ENCODE results near the gene ERI3.

Gene ERI3, protein sequence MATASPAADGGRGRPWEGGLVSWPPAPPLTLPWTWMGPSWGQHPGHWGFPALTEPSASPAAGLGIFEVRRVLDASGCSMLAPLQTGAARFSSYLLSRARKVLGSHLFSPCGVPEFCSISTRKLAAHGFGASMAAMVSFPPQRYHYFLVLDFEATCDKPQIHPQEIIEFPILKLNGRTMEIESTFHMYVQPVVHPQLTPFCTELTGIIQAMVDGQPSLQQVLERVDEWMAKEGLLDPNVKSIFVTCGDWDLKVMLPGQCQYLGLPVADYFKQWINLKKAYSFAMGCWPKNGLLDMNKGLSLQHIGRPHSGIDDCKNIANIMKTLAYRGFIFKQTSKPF

DNA sequence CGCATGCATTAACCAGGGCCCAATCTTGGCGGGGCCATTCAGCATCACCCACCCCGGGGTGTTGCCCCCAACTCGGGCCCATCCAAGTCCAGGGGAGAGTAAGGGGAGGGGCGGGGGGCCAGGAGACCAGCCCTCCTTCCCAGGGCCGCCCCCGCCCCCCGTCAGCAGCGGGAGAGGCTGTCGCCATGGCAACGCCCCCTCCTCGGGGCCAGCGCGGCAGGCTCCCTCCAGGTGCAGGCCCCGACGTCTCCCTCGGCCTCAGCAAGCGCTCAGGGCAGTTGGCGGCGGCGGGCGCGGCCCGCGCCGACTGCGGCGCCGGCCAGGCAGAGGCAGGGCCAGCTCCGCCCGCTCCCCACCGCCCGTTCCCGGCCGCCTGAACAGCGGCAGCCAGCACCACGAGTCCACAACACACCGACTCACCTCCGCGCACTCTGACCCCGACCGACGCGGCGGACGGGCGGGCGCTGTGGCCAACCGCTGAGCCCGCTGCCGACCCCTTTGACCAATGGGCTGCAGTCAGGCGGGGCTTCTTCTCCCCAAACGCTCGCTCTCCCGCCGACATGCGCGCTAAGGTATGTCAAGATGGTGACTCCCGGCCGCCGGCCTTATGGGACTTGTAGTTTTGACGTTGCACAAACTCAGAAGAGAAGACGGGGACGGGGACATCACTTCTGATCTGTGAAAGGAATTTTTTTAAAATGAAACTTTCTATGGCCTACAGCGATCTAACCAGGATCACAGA, at the start of gene ERI3:
ERI3 (minus strand) TSS at position 418 of the 742 bp plus-strand sequence; CDS start at position 187, 231 bp downstream.
- no peaks in the 10 kb centered on the region for H3K9me3 Mint-ChIP-seq (ENCODE audit: low read depth)

GRCh38 chr1:44401256-44402228, 46.5 kb upstream of the ERI3 start:
- peaks cover 44% of the 10 kb centered on the region for H3K27me3 Mint-ChIP-seq
- no peak overlapping the region for H3K4me3 Mint-ChIP-seq
- H3K36me3 Mint-ChIP-seq = no peaks in the 10 kb centered on the region

More for the DNA sequence above, at the start of gene ERI3:
- Mint-ChIP-seq H3K4me1 (ENCODE audit: low read depth) (peaks cover 40% of the 10 kb centered on the region), H3K27ac (peak within 1 kb of the TSS; percentile 90), H3K27me3 (no peaks in the 10 kb centered on the region), H3K4me3 (peak within 1 kb of the TSS; percentile 96), H3K36me3 (peaks cover 2% of the 10 kb centered on the region)

DNA sequence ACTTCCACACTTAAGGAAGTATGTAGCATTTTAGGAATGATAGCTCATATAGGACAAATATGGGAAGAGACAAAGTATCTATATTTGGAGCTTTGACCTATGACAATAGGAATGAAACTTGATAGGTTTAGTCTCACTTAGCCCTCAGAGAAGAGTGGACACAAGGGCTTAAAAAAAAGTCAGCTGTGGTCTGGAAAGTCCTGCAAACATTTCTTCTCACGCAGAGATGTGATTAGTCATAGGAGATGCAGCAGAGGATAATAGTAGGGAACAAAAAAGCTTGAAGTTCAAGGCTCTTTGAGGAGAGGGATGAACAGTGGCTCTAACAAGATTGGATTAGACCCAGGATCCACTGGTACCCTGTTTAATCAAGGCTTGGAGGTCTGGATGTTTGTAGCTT, 35.2 kb upstream of the ERI3 start:
- no peaks in the 10 kb centered on the region for H3K9me3 Mint-ChIP-seq (ENCODE audit: low read depth)
- H3K4me3 Mint-ChIP-seq = no peak overlapping the region
- H3K4me1 Mint-ChIP-seq (ENCODE audit: low read depth) = no peaks in the 10 kb centered on the region
- H3K36me3 Mint-ChIP-seq = no peaks in the 10 kb centered on the region
- H3K27ac Mint-ChIP-seq = no peak overlapping the region
- H3K27me3 Mint-ChIP-seq = peaks cover 15% of the 10 kb centered on the region

More at GRCh38 chr1:44401256-44402228, 46.5 kb upstream of the ERI3 start:
- Mint-ChIP-seq H3K4me1 (ENCODE audit: low read depth) (peaks cover 16% of the 10 kb centered on the region), H3K9me3 (ENCODE audit: low read depth) (no peaks in the 10 kb centered on the region), H3K27ac (no peak overlapping the region)

DNA sequence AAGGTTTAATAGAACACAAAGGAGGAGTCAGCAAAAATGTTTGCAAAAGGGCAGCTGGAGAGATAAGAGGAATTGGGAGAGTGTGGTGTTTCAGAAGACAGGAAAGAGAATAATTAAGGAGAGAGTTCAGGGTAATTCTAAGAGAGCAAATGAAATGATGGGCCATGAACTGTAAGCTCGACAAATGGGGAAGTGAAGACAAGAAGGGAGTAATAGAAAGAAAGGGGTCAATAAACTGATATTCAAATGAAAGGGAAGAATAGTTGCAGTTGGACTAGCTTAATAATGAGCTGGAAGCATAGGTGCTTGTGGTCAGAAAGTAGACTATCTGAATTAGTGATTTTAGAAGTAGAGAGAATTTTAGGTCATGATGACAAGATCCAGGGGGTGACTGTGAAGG, 34.4 kb upstream of the ERI3 start:
- H3K4me1 Mint-ChIP-seq (ENCODE audit: low read depth) = no peaks in the 10 kb centered on the region
- H3K27ac Mint-ChIP-seq = no peak overlapping the region
- no peaks in the 10 kb centered on the region for H3K9me3 Mint-ChIP-seq (ENCODE audit: low read depth)
- H3K27me3 Mint-ChIP-seq = peaks cover 12% of the 10 kb centered on the region
- no peaks in the 10 kb centered on the region for H3K36me3 Mint-ChIP-seq
- no peak overlapping the region for H3K4me3 Mint-ChIP-seq

GRCh38 chr1:44388551-44388950, 33.5 kb upstream of the ERI3 start:
- H3K4me1 Mint-ChIP-seq (ENCODE audit: low read depth) = no peaks in the 10 kb centered on the region
- no peak overlapping the region for H3K27ac Mint-ChIP-seq
- no peaks in the 10 kb centered on the region for H3K9me3 Mint-ChIP-seq (ENCODE audit: low read depth)
- H3K27me3 Mint-ChIP-seq = peaks cover 9% of the 10 kb centered on the region
- no peak overlapping the region for H3K4me3 Mint-ChIP-seq
- no peaks in the 10 kb centered on the region for H3K36me3 Mint-ChIP-seq

GRCh38 chr1:44380666-44381177, 25.7 kb upstream of the ERI3 start:
- Mint-ChIP-seq H3K27ac (no peak overlapping the region), H3K9me3 (ENCODE audit: low read depth) (no peaks in the 10 kb centered on the region), H3K36me3 (no peaks in the 10 kb centered on the region), H3K4me1 (ENCODE audit: low read depth) (no peaks in the 10 kb centered on the region), H3K27me3 (no peaks in the 10 kb centered on the region), H3K4me3 (no peak overlapping the region)

DNA sequence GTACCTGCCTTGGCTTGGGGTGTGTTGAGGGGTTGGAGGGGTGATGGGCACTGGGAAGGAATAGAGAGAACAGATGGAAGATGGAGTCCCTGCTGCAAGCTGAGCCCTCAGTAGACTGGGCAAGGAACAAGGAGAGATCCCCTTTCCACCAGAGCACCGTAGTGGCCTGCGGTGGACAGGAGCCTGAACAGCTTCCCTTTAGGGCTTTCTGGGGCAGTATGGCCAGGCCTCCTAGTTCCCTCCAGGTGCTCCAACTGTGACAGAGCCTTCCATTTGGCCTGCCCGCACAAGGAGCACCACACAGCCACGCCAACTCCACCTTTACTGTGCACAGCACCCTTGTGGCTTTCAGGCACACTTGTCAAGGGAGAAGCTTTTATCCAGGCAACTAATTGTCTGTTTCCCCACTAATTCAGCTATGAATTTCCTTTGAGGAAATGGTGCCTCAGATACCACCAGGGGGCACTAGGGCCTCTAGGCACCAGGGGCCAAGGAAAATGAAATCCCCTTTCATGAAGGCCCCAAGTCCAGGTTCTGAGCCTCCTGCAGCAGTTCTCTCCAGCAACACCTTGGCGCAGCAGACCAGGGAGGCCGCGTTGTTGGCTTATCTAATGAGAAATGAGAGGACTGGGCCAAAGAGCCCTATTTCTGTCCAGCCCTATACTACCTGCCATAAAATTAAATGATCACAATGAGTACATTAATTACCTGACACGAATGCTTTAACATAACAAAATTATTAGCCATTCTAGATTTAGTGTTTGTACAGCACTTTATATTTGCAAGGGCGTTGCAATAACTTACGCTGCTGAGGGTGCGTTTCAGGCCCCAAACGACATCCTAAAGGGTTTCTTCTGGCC, 23.1 kb upstream of the ERI3 start:
- Mint-ChIP-seq H3K9me3 (ENCODE audit: low read depth) (no peaks in the 10 kb centered on the region), H3K36me3 (no peaks in the 10 kb centered on the region), H3K4me1 (ENCODE audit: low read depth) (no peaks in the 10 kb centered on the region), H3K27ac (no peak overlapping the region), H3K27me3 (no peaks in the 10 kb centered on the region), H3K4me3 (no peak overlapping the region)

- no peak overlapping the region for H3K4me3 Mint-ChIP-seq
These were observed 20.5 kb upstream of the ERI3 start for GRCh38 chr1:44375547-44375946.

DNA sequence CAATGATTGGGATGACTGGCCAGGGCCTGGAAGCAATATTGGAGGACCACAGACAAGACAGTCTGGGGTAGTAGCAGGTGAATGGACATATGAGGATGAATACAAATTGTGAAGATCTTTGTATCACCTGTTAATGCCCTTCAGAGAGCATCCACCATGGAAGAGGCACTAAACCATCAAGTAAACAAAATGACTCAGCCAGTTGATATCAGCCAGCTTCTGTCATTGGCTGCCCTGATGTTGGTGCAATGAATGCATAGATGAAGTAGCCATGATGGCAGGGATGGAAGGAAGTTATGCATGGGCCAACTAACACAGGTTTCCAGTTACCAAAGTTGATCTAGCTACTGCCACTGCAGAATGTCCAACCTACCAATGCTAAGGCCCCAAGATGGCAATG, 16.1 kb upstream of the ERI3 start:
- Mint-ChIP-seq H3K4me3 (no peak overlapping the region), H3K36me3 (no peaks in the 10 kb centered on the region), H3K27ac (no peak overlapping the region), H3K4me1 (ENCODE audit: low read depth) (no peaks in the 10 kb centered on the region), H3K9me3 (ENCODE audit: low read depth) (no peaks in the 10 kb centered on the region), H3K27me3 (peaks cover 2% of the 10 kb centered on the region)

More at GRCh38 chr1:44375547-44375946, 20.5 kb upstream of the ERI3 start:
- Mint-ChIP-seq H3K36me3 (no peaks in the 10 kb centered on the region), H3K4me1 (ENCODE audit: low read depth) (no peaks in the 10 kb centered on the region), H3K9me3 (ENCODE audit: low read depth) (no peaks in the 10 kb centered on the region), H3K27me3 (no peaks in the 10 kb centered on the region), H3K27ac (no peak overlapping the region)

DNA sequence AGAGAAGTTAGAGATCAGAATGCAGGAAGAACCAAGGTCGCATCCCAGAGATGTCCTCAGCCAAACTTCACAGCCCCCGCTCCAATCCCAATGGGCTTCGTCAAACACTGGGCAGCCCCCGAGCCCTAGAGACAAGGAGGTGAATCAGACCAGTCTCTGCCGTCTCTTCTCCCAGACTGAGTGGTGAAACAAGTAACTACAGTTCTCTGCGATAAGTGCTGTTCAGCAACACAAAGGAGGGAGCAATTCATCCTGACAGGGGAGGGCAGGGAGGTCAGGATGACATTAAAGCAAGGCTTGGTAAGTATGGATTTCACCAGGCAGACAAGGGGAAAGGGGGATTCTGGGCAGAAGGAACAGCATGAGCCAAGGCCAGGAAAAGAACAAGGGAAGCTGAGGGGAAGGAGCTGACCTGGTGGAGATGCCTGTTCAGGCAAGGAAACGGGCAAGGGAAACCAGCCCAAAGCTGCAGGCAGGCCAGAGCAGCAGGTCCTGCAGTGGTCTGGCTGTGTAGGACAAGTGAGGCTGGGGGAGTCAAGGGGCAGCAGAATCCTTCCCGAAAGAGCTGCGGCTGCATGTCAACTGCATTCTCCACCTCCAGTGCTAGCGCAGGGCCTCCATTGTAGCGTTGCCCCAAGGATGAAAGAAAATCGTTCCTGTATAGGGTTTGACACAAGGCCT, 13.6 kb upstream of the ERI3 start:
- Mint-ChIP-seq H3K27ac (no peak overlapping the region), H3K9me3 (ENCODE audit: low read depth) (no peaks in the 10 kb centered on the region), H3K4me3 (no peak overlapping the region)

GRCh38 chr1:44367944-44368343, 12.9 kb upstream of the ERI3 start:
- Mint-ChIP-seq H3K4me1 (ENCODE audit: low read depth) (no peaks in the 10 kb centered on the region), H3K4me3 (no peak overlapping the region), H3K27ac (no peak overlapping the region), H3K36me3 (no peaks in the 10 kb centered on the region), H3K9me3 (ENCODE audit: low read depth) (no peaks in the 10 kb centered on the region), H3K27me3 (peaks cover 2% of the 10 kb centered on the region)

More for the DNA sequence above, 13.6 kb upstream of the ERI3 start:
- H3K27me3 Mint-ChIP-seq = peaks cover 2% of the 10 kb centered on the region
- H3K4me1 Mint-ChIP-seq (ENCODE audit: low read depth) = no peaks in the 10 kb centered on the region
- H3K36me3 Mint-ChIP-seq = no peaks in the 10 kb centered on the region

DNA sequence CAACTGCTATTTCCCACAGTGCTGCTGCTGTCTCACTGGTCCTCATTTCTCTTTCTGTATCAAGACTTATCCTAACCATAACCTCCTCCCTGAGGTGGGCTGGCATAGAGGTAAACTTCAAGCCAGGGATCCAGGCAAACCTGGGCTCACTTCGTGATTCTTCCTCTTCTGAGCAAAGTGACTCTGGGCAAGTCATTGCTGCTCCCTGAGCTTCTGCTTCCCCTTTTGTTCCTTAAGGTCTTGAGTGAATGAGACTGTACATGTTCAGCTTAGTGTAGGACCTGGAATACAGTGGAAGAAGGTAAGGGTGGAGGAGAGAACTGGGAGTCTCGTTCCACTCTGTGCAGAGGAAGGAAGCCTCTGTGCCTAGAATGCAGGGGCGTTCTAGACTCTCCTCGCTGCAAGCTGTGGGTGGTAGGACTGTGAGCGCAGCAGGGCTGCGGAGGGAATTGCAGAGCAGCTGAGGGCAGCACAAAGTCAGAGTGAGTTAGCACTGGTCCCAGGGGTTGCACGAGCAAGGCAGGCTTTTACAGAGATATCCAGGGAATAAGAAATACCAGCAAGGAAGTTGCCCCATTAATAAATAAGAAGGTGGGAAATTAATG, 11.4 kb upstream of the ERI3 start:
- H3K4me1 Mint-ChIP-seq (ENCODE audit: low read depth) = no peaks in the 10 kb centered on the region
- no peak overlapping the region for H3K27ac Mint-ChIP-seq
- no peak overlapping the region for H3K4me3 Mint-ChIP-seq
- no peaks in the 10 kb centered on the region for H3K9me3 Mint-ChIP-seq (ENCODE audit: low read depth)
- H3K36me3 Mint-ChIP-seq = no peaks in the 10 kb centered on the region
- peaks cover 2% of the 10 kb centered on the region for H3K27me3 Mint-ChIP-seq

DNA sequence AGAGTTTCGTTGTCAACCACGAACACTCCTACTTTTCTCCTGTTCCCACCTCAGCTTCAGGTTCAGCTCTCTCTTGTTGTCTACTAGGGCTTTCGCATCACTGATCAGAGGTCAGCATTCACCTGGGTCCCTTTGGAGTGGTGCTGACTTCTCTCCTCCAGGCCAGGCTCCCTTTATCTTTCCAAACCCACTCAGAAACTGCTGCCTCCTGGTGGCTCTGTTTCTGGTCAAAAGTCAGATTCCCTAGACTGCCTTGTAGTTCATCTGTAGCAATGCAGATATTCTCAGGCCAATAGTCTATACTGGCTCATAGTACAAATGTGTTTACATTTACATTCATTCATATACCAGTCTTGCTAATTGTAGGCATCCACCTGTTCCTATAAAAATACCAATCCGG, 6.4 kb upstream of the ERI3 start:
- Mint-ChIP-seq H3K36me3 (no peaks in the 10 kb centered on the region), H3K27me3 (no peaks in the 10 kb centered on the region), H3K4me3 (no peak overlapping the region), H3K9me3 (ENCODE audit: low read depth) (no peaks in the 10 kb centered on the region), H3K27ac (no peak overlapping the region), H3K4me1 (ENCODE audit: low read depth) (no peaks in the 10 kb centered on the region)

Data from activated naive CD8-positive, alpha-beta T cell (primary cell).